Measurements from ENCODE around the gene RAB2B. TPM values are rescaled to one million over a fixed set of nuclear protein-coding genes. Genes with fewer than 3 reads are reported as not detected.
A peak's percentile ranks its signal among the peaks of the same experiment; 100 is the strongest.

RAB2B gene
- 56.7 TPM for total RNA-seq

DNA sequence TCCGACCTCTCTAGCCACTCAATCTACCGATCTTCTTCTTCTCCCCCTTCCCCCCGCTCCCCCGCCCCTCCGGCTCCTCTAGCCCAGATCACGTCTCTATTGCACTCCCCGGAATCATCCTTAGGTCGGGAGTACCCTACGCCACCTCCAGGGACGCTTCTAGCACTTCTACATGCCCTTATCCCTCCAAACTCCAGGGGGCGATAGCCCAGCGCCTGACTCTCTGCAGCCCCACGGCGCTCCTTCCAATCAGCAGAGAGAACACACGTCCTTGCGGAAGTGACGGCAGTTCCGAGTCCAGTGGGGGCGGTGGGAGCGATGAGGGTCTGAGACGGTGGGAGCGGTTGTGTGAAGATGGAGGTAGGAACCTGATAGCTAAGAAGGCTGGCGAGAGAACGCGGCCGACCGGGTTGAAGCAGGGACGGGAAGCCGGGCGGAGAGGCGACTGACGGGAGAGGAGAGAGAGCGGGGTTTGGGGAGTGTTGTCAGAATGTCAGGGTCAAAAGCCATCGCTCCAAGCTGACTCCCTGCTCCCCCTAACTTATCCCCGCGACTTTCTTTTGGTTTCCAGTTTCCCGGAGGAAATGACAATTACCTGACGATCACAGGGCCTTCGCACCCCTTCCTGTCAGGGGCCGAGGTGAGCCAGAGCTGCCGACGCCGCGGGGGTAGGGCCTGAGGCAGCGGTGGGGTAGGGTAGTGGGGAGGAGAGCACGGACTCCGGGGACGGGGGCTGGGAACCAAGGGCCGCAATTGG, at the start of gene RAB2B, which contains the start of gene TOX4:
Gene RAB2B, minus strand, starts transcription at position 35 of the 757 bp plus-strand sequence. CDS start 87 bp downstream, outside the sequence.
Gene TOX4, plus strand, starts transcription at position 271 of the 757 bp plus-strand sequence. Its CDS starts 84 bp downstream, at position 355.
- FAIRE-seq: no peak
- peak; percentile 91 to 94 for DNase-seq (ENCODE audit: low spot score in 2 of 2)

DNA sequence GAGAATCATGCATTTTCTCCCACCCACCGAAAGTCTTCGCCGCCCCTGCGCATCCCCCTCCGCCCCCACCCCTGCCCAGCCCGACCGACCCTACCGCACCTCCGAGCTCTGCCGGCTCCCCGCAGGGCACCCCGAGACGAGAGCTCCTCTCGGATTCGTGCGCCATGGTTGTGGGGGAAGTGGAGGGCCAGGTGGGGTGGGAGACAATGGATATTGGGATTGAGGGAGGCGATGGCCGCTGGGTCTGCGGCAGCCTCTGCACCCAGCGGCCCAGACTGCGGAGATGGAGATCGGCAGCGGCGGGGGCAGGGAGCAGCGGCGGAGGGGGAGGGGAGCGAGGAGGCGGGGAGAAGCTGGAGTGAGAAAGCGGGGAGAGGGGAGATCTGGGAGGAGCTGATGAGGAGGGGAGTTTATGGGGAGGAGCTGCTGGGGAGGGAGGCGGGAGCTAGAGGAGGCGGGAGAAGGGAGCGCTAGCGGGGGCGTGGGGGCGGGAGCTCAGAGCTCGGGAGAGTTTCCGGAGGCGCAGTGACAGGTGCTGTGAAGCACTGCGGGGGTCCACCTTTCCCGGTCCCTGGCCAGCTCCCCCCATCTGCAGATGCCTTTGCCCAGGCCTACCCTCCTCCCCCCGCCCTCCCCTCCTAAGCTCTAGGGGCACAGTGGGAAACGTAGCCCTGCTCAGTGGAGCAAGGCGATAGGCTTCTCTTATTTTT, 49.4 kb upstream of the RAB2B start, which contains the start of gene SALL2:
Gene SALL2, minus strand, starts transcription at position 385 of the 710 bp plus-strand sequence. Its CDS starts 219 bp downstream, at position 166.
- DNase-seq (ENCODE audit: low spot score in 2 of 2) (peak; percentile 55 to 77), FAIRE-seq (no peak)

DNA sequence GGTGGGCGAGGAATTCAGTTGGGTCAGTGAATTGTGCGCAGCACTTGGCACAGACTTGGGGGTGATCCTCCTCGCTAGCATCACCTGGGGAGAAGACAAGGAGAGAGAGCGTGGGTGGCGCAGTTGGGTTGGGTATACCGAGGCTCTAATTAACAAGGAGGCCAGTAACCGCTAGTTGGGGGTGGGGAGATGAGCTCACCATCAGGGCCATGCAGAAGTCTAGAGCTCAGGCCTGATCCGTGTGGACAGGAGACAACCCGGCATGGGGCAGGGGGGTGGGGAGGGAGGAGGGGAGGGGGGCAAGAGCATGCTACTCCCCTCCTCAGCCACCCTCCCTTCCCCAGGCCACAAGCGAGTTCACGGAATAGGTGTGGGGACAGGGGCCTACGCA, 48.8 kb upstream of the RAB2B start:
- no peak for DNase-seq (ENCODE audit: low spot score in 2 of 2)
- FAIRE-seq: no peak

DNA sequence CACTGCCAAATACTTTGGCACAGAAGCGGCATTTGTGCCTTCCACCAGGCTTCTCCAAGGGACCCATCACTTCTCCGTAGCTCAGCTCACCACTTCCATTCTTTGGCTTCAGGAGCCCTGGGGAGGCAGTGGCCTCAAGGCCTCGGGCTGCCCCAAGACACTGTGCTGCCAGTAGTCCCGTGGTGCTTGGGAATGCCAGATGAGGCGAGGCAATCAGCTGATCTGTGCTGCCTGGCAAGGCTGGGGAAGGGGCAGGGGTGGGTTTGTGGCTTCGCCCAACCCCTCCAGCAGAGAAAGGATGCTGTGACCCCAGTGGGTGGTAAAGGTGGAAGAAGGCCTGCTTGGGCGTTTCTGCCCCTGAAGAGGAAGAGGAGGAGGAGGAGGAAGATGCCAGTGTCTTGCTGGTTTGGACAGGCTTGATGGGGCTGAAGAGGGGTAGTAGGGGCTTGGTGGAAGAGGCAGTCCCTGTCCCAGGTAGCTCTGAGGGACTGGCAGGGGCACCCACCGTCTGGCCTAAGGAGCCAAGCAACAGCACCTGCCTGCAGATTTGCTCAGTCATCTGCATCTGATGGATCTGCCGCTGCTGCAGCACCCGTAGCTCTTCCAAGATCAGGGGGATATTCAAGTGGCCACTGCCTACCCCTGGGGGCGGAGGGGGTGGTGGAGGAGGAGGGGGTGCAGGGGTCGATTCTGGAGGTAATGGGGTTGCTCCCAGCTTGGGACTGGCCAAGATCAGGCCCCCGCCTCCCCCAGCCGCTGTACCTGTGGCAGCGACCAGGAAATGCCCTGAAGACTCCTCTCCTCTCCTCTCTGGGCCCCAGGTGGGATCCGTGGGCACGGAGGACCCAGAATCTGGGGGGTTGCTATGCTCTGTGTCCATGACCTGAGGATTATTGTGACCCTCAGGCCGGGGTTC, 48.1 kb upstream of the RAB2B start:
- FAIRE-seq: no peak
- DNase-seq (ENCODE audit: low spot score in 2 of 2): no peak

DNA sequence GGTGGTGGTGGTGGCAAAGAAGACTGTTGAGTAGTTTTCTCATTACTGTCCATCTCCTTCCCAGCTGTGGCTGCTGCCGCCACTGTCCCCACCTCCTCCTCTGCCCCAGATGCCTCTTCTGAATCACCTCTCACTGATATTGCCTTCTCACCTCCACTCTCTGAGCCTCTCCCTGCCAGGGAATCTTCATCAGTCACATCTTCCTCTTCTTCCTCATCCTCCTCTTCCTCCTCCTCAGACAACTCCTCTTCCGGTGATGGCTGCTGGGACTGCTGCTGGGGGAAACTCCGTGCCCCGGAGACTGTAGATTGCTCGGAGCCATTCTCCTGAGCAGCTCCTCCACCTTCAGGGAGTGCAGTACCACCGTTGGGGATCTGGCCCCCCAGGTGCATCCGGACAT, 46.4 kb upstream of the RAB2B start:
- FAIRE-seq (no peak), DNase-seq (ENCODE audit: low spot score in 2 of 2) (no peak)

DNA sequence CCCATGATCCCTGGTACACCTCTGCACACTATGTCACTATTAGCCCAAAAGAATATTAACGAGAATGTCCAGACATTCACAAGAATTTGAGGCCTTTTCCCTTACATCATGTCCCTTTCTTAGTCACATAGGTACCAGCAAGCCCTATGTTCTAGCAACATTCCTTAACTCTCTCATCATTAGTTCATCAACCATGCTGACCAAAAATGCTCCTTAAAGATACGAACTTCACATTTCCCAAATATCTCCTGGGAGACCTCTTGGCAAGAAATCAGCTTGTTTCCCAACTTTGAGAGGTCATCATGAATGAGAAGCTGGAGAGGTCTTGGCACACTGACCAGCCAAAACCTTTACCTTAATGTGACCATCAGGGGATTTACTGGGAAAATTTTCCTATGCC, 44.7 kb upstream of the RAB2B start:
- FAIRE-seq (no peak), DNase-seq (ENCODE audit: low spot score in 2 of 2) (no peak)

DNA sequence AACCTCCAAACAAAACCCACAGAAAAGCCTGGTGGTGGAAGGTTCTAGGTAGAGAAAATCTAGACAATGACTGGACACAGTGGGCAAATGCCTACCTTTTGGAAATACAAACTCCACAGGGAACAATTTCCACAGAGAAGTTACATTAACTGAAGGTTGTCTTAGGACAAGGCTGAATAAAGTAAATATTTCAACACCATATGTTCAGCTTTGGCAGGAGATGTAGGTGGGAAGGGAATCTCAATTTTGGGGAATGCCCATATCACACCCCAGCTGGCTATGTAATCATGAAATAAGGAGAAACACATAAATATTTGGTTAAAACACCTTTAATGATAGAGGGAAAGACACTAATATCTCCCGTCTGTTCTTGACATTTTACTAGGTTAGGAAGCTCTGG, 44.0 kb upstream of the RAB2B start:
- FAIRE-seq: no peak
- DNase-seq (ENCODE audit: low spot score in 2 of 2): no peak

DNA sequence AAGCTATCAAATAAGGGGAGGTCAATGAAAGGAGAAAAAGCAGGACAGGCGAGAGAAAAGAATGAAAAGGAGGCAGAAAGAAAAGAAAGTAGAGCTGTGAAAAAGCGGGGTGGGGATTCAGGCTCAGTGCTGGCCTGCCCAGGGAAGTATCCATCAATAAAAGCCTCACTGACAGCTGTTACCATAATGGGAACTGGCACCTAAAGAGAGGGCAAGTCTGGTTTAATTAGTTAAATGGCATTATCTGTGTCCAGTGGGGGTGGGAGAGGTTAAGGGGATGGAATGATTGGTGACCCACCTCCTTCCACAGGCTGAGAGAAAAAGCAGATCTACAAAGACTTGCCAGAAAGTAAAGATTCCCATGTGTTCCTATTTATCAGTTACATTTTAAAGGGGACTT, 42.0 kb upstream of the RAB2B start:
- no peak for DNase-seq (ENCODE audit: low spot score in 2 of 2)
- FAIRE-seq: no peak

DNA sequence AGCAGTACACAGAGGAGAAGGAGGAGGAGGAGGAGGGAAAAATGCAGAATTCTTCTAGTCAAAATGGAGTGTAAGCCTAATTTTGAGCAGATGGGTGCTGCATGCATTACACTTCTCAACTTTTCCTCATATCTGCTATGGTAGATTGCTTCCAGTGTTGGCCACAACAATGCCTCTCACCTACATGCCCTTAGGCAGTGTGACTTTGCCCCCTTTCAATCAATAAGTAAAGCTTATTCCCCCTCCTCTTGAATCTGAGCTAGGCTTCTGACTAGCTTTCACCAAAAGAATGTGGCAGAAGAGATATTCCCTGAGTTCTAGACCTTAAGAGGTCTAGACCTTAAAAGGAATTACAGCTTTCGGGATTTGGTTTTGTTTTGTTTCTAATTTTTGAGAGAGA, 37.6 kb upstream of the RAB2B start:
- DNase-seq (ENCODE audit: low spot score in 2 of 2) (no peak), FAIRE-seq (no peak)

DNA sequence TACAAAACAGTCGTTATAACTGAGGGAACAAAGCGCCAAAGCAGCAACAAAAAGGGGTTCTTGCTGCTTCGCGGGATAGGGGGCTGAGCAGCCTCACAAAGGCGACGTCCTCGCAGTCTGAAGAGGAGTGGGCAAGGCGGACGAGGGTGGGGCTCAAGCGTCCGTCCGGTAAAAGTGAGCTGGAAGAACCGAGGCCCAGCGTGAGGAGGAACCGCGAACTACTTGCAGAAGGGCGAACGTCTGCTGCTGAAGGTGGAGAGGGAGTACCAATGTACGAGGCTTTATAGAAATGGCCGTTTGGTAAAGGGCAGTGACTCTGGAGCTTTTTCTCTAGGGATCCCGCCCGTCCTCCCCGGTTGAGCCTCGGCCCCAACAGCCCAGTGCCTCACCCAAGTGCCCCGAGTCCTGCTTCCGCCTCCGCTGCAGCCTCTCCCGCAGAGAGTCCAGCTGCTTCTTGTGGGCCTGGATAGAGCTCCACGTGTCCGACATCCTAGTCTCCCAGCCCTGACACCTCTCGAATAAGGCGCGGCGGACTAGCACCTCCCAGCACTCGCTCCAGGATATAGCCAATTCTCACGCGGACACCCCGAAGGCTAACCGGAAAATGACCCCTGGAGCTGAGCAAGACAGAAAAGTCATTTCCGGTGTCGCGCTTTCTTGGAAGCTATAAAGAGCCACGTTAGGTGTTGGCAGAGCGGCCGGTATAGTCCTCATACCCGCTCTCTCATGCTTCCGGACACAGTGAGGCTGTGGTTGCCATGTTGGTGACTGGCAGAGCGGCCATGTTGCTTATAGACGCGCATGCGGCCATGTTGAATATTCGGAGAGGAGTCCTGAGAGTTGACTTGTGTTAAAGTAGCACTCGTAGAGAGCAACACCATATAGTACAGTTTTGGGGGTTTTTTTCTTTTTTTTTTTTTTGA, 34.2 kb upstream of the RAB2B start, which contains the start of gene METTL3:
Gene METTL3, minus strand, starts transcription at position 606 of the 923 bp plus-strand sequence. Its CDS starts 117 bp downstream, at position 489.
- peak; percentile 72 to 89 for DNase-seq (ENCODE audit: low spot score in 2 of 2)
- peak; percentile 87 for FAIRE-seq

DNA sequence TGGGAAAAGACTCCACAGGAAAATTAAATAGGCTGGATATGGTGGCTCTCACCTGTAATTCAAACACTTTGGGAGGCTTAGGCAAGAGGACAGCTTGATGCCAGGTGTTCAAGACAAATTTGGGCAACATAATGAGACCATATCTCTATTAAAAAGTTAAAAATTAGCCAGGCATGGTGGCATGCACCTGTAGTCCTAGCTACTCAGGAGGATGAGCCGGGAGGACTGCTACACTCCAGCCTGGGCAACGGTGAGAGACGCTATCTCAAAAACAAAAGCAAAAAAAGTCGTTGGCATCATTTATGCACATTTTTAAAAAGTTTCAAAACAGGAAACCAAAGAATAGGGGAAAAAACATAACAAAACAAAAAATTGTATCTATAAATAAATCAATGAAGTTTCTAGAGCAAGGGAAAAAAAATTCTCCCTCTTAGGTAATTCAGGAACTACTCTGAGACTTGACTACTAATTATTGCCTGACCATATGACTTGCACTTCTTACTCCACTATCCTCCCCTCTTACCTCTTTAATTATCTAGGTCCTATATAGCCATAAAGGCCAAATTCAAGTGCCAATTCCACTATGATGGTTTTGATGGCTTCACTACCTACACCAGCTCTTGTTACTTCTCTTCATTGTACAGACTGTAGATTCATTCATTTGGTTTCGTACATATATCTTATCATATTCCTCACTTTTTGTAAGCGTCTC, 32.8 kb upstream of the RAB2B start:
- FAIRE-seq (no peak), DNase-seq (ENCODE audit: low spot score in 2 of 2) (no peak)

DNA sequence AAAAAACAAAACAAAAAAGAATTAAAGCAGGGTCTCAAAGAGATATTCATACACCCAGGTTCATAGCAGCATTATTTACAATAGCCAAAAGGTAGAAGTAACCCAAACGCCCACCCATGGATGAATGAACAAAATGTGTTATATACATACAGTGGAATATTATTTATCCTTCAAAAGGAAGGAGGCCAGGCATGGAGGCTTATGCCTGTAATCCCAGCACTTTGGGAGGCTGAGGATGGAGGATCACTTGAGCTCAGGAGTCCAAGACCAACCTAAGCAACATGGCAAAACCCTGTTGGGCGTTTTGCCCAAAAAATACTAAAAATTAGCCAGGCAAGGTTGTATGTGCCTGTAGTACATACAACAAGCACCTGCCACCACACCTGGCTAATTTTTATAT, 29.8 kb upstream of the RAB2B start:
- FAIRE-seq (no peak), DNase-seq (ENCODE audit: low spot score in 2 of 2) (no peak)

DNA sequence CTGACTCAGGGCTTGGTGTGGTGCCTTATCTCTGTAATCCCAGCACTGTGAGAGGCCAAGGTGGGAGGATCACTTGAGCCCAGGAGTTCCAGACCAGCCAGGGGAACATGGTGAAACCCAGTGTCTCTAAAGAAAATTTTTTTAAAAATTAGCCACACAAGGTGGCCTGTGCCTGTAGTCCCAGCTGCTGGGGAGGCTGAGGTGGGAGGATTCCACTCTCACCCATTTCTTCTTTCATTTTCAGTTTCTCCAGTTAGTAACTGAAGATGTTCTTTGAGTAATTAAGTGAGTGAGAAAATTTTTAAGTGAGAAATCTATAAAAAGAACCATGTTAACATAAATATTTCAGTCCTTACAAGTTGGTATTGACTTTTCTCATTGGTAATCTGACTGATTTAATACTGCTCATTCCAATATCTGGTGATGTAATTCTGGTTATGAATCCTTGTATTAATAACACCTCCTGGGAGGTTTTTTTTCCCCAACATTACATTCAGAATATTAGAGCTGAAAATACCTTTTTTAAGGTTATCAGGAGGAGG, 28.3 kb upstream of the RAB2B start:
- FAIRE-seq (no peak), DNase-seq (ENCODE audit: low spot score in 2 of 2) (no peak)

DNA sequence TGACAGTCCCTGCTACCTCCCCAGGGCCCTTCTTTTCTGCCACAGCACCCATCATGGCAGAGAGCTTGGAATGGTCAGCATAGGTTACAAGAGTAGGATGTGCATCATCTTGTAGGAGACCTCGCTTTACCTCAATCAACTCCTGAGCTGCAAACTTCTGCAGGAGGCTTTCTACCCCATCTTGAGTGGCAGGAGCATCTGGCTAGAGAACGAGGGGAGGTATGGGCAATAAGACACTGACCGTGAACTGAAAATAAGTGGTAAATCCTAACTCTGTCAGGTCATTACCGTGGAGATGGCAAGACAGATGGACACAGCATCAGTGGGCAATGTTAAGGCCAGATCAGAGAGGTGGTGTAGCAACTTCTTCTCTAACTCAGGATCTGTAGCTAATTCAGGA, 26.6 kb upstream of the RAB2B start:
- DNase-seq (ENCODE audit: low spot score in 2 of 2) (no peak), FAIRE-seq (no peak)

DNA sequence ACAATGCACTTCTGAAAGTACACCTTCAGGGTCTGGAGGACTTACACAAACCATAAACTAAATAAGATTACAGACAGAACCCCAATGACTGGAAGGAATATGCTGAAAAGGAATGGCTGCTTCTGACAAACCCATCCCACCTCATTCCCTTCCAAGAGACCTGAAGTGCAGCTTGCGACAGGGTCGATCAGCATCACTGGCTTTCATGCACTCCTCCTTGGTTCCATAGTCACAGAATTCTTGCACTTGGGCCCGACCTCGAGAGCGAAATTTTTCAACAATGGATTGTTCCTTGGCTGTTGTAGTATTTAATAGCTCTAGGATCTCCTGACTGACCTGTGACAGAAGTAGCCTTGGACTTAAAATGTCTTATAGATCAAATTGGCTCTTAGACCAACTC, 24.8 kb upstream of the RAB2B start:
- DNase-seq (ENCODE audit: low spot score in 2 of 2) (no peak), FAIRE-seq (no peak)

DNA sequence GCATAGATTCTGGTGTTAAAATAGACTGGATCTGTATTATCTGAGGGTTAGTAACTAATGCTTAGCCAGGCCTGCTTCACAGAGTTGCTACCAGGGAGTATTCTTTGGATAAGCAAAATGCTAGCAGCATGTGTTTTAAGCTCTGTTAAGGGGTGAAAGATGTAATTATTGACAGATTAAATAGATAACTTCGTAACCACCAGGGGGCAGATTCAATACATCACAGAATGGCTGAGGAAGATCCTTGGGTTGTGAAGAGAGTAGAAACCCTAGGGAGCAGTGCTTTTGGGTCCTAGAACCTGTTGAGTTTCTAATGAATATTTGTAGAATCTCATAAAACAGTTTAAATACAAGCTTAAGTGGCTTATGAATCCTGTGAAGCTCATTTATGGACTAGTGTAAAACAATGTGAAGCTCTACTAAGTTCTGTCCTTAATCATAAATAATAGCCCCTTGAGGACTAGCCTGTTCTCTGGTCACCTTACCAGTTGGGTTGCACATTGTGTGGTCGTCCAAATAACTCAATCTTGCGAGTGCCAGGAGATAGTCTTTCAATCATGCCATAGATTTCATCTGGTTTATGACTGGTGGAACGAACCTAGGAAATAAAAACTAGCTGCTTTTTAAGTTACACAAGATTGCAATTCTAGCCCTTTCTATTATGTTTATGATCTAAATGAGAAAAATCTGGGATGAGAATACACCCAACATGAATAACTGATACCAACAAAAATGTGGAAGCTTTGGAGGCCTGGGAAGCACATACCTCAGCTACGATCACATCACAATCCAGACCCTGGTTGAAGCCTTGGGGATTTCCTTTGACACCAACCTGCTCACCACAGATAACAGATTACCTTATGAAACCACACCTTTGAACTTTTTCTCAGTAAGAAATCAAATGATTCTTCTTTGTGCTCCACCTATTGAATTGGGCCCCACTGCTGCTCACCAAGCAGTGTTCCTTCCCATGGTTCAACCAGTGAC, 22.1 kb upstream of the RAB2B start:
- FAIRE-seq: no peak

DNA sequence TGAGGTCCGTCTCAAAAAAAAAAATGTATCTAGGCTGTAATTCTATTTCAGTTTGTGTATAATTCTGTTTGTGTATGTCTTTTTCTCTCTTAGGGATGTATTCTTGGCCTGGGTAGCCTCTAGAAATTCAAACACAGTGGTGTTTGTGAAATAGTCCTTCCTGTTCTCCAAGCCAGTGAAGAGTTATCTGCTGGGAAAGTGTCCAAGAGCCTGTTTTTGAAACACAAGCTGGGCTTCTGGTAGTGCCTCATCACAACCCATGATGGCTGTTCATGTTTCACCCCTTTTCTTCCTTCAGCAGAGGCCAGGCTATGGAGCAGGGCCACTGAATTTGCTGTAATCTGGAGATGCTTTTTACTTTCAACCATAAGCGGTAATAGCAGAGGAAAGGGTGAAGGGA, 19.7 kb upstream of the RAB2B start:
- DNase-seq (ENCODE audit: low spot score in 2 of 2): no peak

More for the DNA sequence above, 22.1 kb upstream of the RAB2B start:
- peak in 1 of 2 donors; percentile 26 for DNase-seq (ENCODE audit: low spot score in 2 of 2)

More for the DNA sequence above, 19.7 kb upstream of the RAB2B start:
- FAIRE-seq: no peak

Data from frontal cortex (tissue), 4 donors.